ENCODE results near the gene PDCD2. TPM values are rescaled to one million over a fixed set of nuclear protein-coding genes. Genes with fewer than 3 reads are reported as not detected.
A peak's percentile ranks its signal among the peaks of the same experiment; 100 is the strongest.

The PDCD2 gene
- total and polyA plus RNA-seq, 9 of the 15 experiments (the other 6 are each of a cell fraction or from before 2014, with no cell fraction given), result 67.3 to 430 (median 318) TPM

DNA sequence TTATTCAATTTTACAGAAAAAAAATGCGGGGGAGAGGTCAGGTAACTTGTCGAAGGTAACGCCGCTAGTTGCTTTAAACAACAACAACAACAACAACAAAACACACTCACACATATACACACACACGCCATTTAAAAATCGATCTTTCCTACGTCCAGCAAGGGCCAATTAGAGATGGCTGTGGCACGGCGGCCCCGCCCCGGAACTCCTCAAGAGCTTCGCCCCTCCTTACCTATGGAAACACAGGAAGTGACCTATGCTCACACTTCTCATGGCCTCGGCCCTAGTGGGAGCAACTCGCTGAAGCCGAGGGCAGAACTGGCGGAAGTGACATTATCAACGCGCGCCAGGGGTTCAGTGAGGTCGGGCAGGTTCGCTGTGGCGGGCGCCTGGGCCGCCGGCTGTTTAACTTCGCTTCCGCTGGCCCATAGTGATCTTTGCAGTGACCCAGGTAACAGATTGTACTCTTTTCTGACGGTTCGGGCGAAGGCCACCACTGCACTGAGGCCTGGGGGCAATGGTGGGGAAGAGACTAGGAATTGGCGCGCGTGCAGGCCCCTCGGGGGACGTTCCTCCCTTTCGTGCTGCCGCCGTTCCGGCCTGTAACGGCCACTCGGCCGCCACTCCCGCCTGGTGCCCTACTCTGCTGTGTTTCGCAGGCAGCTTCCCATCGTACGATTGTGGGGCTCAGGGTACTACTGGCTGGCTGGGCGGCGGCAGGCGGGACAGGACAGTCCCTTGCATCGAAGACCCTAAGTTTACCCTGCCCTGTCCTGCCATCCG, 30.2 kb downstream of the PDCD2 start, which contains the start of gene TBP (continued):
- TF ChIP-seq ARID4B (CRISPR knock-in tag; IDR thresholded peaks at IDR 0.05) (peak; percentile 91), PHF21A (IDR thresholded peaks at IDR 0.05; ENCODE audit: borderline replicate concordance, low read depth) (no peak), EP400 (IDR thresholded peaks at IDR 0.05) (peak; percentile 93), HCFC1 (IDR thresholded peaks at IDR 0.05; ENCODE audit: low read depth, low read length) (peak; percentile 98), KLF10 (CRISPR knock-in tag; IDR thresholded peaks at IDR 0.05) (no peak), KLF1 (tag; IDR thresholded peaks at IDR 0.05) (no peak), ZSCAN32 (CRISPR knock-in tag; IDR thresholded peaks at IDR 0.05) (no peak), ZNF23 (CRISPR knock-in tag; IDR thresholded peaks at IDR 0.05) (no peak), FOXP4 (CRISPR knock-in tag; IDR thresholded peaks at IDR 0.05; ENCODE audit: borderline replicate concordance) (no peak; the same call in none of the 2 replicates), ZNF584 (CRISPR knock-in tag; IDR thresholded peaks at IDR 0.05; ENCODE audit: low read depth) (no peak), ZBTB8A (IDR thresholded peaks at IDR 0.05; ENCODE audit: partially characterized antibody) (no peak), SMARCB1 (IDR thresholded peaks at IDR 0.05; ENCODE audit: insufficient read length, low read depth) (no peak), SP2 (IDR thresholded peaks at IDR 0.05; ENCODE audit: extremely low read depth, low read depth, low read length, poor library complexity, severe bottlenecking) (peak; percentile 67), ELF4 (CRISPR knock-in tag; IDR thresholded peaks at IDR 0.05) (no peak), ZNF175 (CRISPR knock-in tag; IDR thresholded peaks at IDR 0.05; ENCODE audit: low read depth) (no peak), ZFX (CRISPR knock-in tag; IDR thresholded peaks at IDR 0.05) (peak; percentile 96), ZNF76 (CRISPR knock-in tag; IDR thresholded peaks at IDR 0.05; ENCODE audit: borderline replicate concordance) (no peak)

All from K562 (cell line).